ENCODE results near the gene ITGA2B.
"Not testable (repeated sequence)": the region's sequence is repeated elsewhere in the genome, so short reads cannot be mapped to it uniquely, and the experiment has no call there.

ITGA2B gene

DNA sequence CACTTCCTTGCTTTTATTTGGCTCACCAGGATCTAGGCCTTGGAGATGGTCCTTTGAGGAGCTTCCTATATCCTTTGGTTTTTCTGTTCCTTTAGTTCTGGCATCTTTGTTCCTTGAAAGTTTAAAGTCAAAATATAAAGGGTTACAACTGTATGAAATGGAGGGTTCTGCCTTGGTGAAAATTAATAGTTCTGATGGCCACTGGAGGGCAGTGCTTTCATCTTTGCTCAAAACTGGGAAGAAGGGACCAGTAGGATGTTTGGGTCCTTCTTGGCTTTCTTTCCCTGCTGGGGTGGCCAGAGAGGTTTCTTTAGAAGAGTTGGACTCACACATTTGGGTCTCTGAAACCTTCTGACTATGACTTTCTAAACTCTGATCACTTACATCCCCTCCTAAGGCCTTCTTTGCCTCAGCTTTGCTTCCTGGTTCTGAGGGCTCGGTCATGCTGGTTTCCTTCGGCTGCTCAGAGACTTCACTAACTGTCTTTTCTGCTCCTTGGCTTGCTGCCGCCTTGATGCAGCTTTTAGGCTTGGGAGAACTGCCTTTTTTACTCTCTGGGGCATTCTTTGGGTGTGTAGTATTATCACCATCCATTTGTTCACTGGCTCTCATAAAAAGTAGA, 10.9 kb upstream of the ITGA2B start:
- H3K9me3 ChIP-seq (ENCODE audit: control insufficient read depth, insufficient read depth, low read length), result no peaks in the 10 kb centered on the region
- H3K4me1 ChIP-seq (ENCODE audit: insufficient read depth, low read length), result no peaks in the 10 kb centered on the region
- H3K36me3 ChIP-seq (ENCODE audit: insufficient read depth, low read length), result peaks cover 43% of the 10 kb centered on the region
- H3K9ac ChIP-seq (ENCODE audit: low read depth, low read length), result no peak overlapping the region

DNA sequence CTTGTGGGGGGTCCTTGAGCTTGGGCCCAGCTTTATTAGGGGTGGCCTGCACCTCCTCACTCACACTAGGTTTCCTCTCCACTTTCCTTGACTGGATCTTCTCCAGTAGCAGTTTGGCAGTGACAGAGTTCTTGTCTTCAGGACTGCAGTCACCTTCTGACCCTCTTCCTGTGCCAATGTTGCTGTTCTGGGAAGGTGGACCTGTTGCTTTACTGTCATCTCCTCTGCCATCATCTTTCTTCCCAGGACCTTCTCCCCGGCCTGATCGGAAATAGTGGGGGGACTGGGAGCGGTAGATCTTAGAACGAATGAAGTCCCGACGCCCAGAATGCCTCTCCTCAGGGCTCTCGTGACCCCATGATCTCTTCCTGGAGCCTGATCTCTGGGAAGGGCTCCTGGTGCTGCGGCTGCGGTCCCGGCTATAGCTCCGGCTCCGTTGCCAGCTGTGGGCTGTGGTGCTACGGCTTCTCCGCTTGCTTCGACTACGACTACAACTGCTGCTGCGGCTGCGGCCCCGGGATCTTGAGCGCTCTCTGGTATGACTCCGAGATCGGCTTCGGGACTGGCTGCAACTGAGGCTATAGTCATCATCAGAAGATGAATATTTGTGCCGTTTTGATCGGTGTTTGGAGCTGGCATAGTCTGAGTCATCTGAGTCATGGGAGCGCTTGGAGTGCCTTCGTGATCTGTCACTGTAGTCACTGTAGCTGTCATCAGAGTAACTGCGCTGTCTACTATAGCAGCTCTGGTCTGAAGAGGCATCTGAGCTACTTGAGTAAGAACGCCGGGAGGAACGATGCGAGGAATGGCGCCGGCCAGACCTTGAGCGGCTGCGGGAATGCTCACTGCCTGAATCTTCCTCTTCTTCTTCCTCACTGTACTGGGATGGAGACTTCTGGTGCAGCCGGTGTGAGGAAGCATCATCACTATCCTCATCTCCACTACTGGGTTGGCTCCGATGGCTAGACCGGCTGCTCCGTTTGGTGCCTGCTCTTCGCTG, 9.5 kb upstream of the ITGA2B start:
- Histone ChIP-seq H3K9me3 (ENCODE audit: control insufficient read depth, insufficient read depth, low read length) (no peaks in the 10 kb centered on the region), H3K9ac (ENCODE audit: low read depth, low read length) (no peak overlapping the region), H3K4me1 (ENCODE audit: insufficient read depth, low read length) (no peaks in the 10 kb centered on the region), H3K36me3 (ENCODE audit: insufficient read depth, low read length) (peaks cover 43% of the 10 kb centered on the region)

DNA sequence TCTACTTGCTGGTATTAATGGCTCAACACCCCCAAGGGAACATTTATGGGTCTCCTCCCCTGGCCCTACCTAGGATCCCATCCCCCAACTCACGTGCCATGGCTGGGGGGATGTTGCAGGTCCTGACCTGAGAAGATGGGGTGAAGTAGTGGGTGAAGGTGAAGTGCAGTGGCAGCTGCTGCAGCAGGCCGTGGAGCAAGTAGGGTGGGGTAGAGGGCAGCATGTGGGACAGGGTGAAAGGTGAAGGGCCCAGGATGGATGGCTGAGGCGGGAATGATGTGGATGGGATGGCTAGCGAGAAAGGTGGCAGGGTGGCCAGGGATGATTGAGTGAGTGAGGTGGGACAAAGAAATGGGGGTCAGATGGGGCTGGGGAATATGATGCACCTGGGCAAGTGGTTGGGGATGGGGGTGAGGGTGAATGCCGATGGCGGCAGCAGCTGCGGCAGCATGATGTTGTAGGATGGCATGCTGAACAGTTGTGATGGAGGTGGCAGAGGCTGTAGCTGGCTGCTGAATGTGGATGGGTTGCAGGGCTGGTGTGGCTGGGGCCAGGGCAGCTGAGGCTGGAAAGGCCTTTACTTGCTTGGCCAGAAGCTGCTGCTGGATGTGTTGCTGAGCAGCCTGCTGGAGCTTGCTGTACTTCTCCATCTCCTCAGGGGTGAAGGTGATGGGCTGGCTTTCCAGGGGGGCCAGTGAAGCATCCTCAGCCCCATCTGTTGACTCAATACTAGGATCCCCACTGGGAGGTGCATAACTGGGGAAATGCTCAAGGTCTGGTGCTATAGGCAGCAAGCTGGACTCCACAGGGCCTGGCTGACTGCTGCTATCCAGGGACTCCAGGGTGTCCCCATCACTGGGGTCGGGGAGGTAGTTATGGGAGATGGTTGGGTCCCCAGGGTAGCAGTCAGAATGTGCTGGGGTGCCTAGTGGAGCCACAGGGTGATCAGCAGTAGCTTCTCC, 8.3 kb upstream of the ITGA2B start:
- Histone ChIP-seq H3K9me3 (ENCODE audit: control insufficient read depth, insufficient read depth, low read length) (no peaks in the 10 kb centered on the region), H3K4me1 (ENCODE audit: insufficient read depth, low read length) (no peaks in the 10 kb centered on the region), H3K9ac (ENCODE audit: low read depth, low read length) (no peak overlapping the region), H3K36me3 (ENCODE audit: insufficient read depth, low read length) (peaks cover 43% of the 10 kb centered on the region)

DNA sequence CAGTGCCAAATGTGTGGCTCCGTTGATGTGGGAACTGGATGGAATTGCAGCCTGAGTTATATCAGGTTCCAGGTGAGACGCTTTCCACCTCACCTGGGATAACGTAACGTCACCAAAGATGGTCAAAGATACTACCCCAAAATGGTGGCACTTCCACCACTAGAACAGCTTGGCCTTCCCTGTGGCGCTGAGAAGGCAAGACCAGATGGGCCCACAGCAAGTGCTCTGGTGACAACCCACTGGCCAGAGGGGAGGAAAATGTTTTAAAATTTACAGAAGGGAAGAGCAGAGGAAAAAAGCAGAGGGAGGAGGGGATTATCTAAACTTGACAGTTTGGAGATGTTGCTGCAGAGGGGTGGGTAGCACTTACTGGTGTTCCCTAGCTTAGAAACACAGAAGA, 7.5 kb upstream of the ITGA2B start:
- no peaks in the 10 kb centered on the region for H3K4me1 ChIP-seq (ENCODE audit: insufficient read depth, low read length)
- no peak overlapping the region for H3K9ac ChIP-seq (ENCODE audit: low read depth, low read length)
- no peaks in the 10 kb centered on the region for H3K9me3 ChIP-seq (ENCODE audit: control insufficient read depth, insufficient read depth, low read length)
- peaks cover 43% of the 10 kb centered on the region for H3K36me3 ChIP-seq (ENCODE audit: insufficient read depth, low read length)

DNA sequence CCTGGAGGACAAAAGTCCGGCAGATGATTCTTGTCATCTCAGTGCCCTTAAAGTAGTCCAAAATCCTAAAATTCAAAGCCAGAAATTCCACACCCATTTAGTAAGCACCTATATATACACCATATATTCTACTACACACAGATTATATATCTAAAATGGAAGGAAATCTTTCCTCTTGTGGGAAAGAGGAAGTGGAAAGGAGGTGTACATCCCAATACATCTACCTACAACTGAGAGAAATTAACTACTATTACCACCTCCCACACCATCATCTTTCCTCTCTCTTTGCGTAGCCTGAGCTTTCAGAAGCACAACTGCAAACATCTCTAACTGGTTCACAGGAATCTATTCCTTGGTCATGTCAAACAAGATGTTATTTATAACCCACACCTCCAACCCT, 5.4 kb upstream of the ITGA2B start:
- H3K4me1 ChIP-seq (ENCODE audit: insufficient read depth, low read length), result no peaks in the 10 kb centered on the region
- peaks cover 30% of the 10 kb centered on the region for H3K36me3 ChIP-seq (ENCODE audit: insufficient read depth, low read length)
- 0 out of 2 replicates have a peak, but pooled peaks cover 2% of the 10 kb centered on the region for H3K9me3 ChIP-seq (ENCODE audit: control insufficient read depth, insufficient read depth, low read length)

DNA sequence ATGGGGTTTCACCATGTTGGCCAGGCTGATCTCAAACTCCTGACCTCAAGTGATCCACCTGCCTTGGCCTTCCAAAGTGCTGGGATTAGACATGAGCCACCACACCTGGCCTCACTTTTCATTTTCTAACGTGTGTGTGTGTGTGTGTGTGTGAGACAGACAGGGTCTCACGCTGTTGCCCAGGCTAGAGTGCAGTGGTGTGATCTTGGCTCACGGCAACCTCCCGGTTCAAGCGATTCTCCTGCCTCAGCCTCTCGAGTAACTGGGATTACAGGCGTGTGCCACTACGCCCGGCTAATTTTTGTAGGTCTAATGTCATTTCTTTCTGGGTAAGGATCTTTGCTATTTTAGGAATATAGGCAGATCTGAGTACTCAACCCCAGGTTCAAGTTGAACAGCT, 4.7 kb upstream of the ITGA2B start:
- H3K36me3 ChIP-seq (ENCODE audit: insufficient read depth, low read length), result peaks cover 23% of the 10 kb centered on the region
- H3K9me3 ChIP-seq (ENCODE audit: control insufficient read depth, insufficient read depth, low read length); H3K9ac ChIP-seq (ENCODE audit: low read depth, low read length); H3K4me1 ChIP-seq (ENCODE audit: insufficient read depth, low read length): not testable (repeated sequence)

More for the DNA sequence above, 5.4 kb upstream of the ITGA2B start:
- no peak overlapping the region for H3K9ac ChIP-seq (ENCODE audit: low read depth, low read length)

DNA sequence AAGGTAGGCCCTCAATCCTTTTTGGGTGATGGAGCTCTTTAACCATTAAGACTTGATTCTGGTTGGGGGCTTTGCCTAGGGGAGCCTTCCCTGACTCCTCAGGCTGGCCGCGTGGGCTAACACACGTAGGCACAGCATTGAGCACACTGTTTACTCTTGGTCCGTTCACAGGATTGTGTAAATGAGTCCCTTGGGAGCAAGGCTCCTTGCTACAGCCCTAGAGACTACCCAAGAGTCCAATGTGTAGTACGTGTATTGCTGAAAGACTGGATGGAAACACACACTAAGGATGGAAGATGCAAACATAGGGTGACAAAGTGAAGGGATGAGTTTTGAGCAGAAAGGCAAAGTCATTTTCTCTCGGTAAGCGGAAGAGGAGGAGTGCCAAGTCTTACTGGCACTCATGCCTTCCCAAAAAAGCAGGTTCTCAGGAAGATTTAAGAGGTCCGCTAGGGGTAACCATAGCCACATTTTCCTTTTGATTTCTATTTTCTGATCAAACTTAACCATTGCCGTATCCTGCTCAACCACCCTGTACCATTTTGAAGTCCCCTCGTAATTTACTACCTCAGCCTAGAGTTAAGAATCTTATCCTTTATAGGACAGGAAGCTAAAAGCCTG, 911 bp upstream of the ITGA2B start:
- Histone ChIP-seq H3K9me3 (ENCODE audit: control insufficient read depth, insufficient read depth, low read length) (0 out of 2 replicates have a peak, but pooled peaks cover 2% of the 10 kb centered on the region), H3K36me3 (ENCODE audit: insufficient read depth, low read length) (no peaks in the 10 kb centered on the region), H3K9ac (ENCODE audit: low read depth, low read length) (no peak overlapping the region), H3K4me1 (ENCODE audit: insufficient read depth, low read length) (peaks cover 10% of the 10 kb centered on the region)

DNA sequence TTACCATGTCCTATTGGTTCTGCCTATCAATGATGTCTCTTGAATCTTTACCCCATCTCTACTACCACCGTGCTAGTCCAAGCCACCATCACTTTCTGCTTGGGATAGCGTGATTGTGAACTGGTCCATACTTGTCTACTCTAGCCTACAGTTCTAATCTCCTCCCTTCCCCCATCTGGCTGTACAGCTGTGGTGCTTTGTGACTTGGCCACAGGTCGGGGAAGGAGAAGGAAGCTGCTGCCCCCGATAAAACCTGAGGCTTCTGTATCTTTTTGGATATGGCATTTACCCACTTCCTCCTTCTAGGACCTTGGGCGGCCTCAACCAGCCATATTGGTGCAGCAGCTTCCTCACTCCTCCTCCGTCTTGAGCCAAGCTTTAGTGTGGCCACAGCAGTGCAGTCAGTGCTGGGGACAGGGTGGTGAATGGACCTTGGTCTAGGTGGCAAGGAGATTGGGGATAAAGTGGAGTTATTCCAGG, 314 bp upstream of the ITGA2B start:
- H3K4me1 ChIP-seq (ENCODE audit: insufficient read depth, low read length), result peaks cover 10% of the 10 kb centered on the region
- no peak overlapping the region for H3K9ac ChIP-seq (ENCODE audit: low read depth, low read length)

DNA sequence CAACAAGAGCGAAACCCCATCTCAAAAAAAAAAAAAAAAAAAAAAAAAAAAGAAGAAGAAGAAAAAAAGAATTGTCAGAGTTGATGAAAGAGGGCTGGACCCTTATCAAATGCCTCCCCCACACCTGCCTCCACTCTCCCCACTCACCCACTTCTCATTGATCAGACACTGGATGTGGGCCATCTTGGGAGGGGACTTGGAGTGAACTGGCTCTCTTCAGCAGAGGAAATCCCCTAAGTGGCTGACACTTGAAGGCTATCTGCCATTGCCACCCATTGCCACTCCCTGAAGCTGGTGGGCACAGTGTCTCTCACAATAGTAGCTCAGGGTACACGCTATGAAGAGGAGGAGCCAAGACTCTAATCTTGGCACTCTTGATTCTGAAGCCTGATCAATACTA, 1.6 kb downstream of the ITGA2B start:
- no peaks in the 10 kb centered on the region for H3K36me3 ChIP-seq (ENCODE audit: insufficient read depth, low read length)
- H3K9ac ChIP-seq (ENCODE audit: low read depth, low read length), result no peak overlapping the region
- peaks cover 10% of the 10 kb centered on the region for H3K4me1 ChIP-seq (ENCODE audit: insufficient read depth, low read length)
- 0 out of 2 replicates have a peak, but pooled peaks cover 2% of the 10 kb centered on the region for H3K9me3 ChIP-seq (ENCODE audit: control insufficient read depth, insufficient read depth, low read length)

More for the DNA sequence above, 314 bp upstream of the ITGA2B start:
- Histone ChIP-seq H3K9me3 (ENCODE audit: control insufficient read depth, insufficient read depth, low read length) (0 out of 2 replicates have a peak, but pooled peaks cover 2% of the 10 kb centered on the region), H3K36me3 (ENCODE audit: insufficient read depth, low read length) (no peaks in the 10 kb centered on the region)

DNA sequence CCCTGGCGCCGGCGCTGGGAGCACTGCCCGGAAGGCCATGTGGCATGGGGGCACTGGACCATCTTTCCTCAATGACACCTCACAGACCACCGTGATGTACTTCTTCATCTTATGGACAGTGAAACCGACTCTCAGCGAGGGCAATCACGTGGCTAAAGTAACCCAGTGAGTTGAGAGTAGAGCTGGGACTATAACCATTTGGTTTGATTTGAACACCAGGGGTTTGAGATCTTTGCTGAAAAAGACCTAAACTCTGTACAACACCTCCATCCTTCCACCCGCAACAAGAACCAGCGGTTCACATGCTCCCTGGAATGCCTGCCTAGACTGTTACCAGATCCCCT, 3.3 kb downstream of the ITGA2B start:
- Histone ChIP-seq H3K9ac (ENCODE audit: low read depth, low read length) (peak overlapping the region; percentile 72; the same call in 1 of the 2 replicates), H3K36me3 (ENCODE audit: insufficient read depth, low read length) (no peaks in the 10 kb centered on the region)

DNA sequence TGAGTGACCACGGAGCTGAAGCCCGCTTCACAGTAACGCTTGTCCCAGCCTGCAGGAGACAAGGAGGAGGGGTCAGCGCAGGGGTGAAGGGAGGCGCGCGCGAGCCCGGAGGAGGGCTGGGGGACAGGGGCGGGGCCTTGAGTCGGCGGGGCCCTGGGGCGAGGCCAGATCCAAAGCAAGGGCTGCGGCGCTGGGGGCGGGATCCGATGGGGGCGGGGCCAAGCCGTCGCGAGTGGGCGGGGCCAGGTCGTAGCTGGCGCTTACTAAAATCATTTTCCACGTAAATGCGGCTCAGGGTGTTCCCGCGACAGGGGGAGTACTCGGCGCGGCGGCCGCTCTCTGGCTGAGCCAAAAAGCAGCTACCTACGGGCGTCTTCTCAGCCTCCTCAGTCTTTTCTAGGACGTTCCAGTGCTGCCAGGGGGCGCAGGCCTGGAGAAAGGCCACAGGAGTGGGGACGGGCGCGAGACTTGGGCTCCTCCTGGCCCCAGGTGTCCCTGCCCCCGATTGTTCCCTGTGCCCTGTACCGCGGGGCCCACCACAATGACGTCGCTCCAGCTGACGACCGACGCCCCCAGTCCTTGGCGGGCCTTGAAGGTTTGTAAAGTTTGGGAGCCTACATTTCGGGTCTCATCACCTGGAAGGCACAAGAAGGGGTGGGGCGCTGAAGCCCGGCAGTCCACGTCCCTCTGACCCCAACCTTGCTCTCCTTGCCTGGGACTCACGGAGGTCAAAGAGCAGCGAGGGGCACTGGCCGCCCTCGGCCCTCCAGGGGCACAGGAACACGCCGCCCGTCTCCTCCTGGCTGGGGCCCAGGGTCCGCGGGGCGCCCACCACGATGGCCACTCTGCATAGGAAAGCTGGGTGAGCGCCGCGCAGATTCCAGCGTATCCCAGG, 3.9 kb downstream of the ITGA2B start:
- no peaks in the 10 kb centered on the region for H3K9me3 ChIP-seq (ENCODE audit: control insufficient read depth, insufficient read depth, low read length)
- no peaks in the 10 kb centered on the region for H3K36me3 ChIP-seq (ENCODE audit: insufficient read depth, low read length)
- peak overlapping the region; percentile 72 for H3K9ac ChIP-seq (ENCODE audit: low read depth, low read length)
- peaks cover 16% of the 10 kb centered on the region for H3K4me1 ChIP-seq (ENCODE audit: insufficient read depth, low read length)

More for the DNA sequence above, 3.3 kb downstream of the ITGA2B start:
- Histone ChIP-seq H3K4me1 (ENCODE audit: insufficient read depth, low read length) (peaks cover 10% of the 10 kb centered on the region), H3K9me3 (ENCODE audit: control insufficient read depth, insufficient read depth, low read length) (no peaks in the 10 kb centered on the region)

DNA sequence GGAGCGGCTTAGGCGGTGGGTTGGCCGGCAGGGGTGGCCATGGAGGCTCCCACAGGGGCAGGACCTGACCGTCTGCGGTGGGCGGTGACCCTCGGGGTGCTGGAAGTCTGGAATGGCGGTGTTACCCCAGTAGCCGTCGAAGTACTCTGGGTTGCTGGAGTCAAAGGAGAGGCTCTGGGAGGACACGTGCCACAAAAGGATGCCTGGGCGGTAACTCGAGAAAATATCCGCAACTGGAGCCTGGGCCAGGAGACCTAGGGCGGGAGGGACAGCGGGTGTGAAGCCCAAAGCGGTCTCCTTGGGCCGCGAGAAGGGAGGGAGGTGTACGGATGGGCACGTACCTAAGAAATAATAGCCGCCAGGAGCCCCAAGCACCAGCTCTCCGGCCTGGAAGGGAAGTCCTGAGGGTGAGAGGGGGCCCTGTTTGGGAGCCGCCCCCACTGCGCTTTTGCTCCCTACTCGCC, 4.6 kb downstream of the ITGA2B start:
- Histone ChIP-seq H3K4me1 (ENCODE audit: insufficient read depth, low read length) (peaks cover 16% of the 10 kb centered on the region), H3K36me3 (ENCODE audit: insufficient read depth, low read length) (no peaks in the 10 kb centered on the region), H3K9ac (ENCODE audit: low read depth, low read length) (peak overlapping the region; percentile 60), H3K9me3 (ENCODE audit: control insufficient read depth, insufficient read depth, low read length) (no peaks in the 10 kb centered on the region)

Measured in ES-I3 (cell line).